H1 (cell line): Measurements from ENCODE around the gene LCE2D. TPM values are rescaled to one million over a fixed set of nuclear protein-coding genes. Genes with fewer than 3 reads are reported as not detected.

Experiments
- CTCF ChIA-PET: fragments of 300-600 bp; sonication (Branson Sonifier 250); formaldehyde crosslinking; loops from one replicate; lab custom pipeline; 2021; ENCODE audit not compliant: partially characterized antibody; lab: Charles Lee
- POLR2A ChIA-PET: fragments of 300-600 bp; sonication (Branson Sonifier 250); formaldehyde crosslinking; loops from one replicate; lab custom pipeline; 2021; ENCODE audit warnings: inconsistent platforms; ENCODE audit not compliant: partially characterized antibody; lab: Charles Lee
- DNase-seq, 2 experiments: peaks; one replicate each; pipeline versions ENCODE4 v3.0.0 to v3.0.0-alpha.2; 2010 to 2022; ENCODE audit warnings: low spot score in 2 of 2, low read depth in 1 of 2, mixed read lengths in 1 of 2
- FAIRE-seq: peaks from 2 replicates; lab custom pipeline; 2011; peaks lifted over from hg19 to GRCh38; lab: Jason Lieb, UNC
- H2AFZ ChIP-seq: 2 replicates; pipeline ENCODE4 v1.8.1; 2012; ENCODE audit warnings: low read length, inconsistent platforms
- H2AK5ac ChIP-seq: 2 replicates; pipeline ENCODE4 v1.6.1; 2013; ENCODE audit warnings: low read depth, low read length
- H2BK120ac ChIP-seq: replicated peaks from 2 replicates; pipeline ENCODE3; 2013; ENCODE audit warnings: low read depth, low read length, inconsistent platforms
- H2BK12ac ChIP-seq: 2 replicates; pipeline ENCODE4 v1.6.1; 2013; ENCODE audit warnings: low read depth, low read length
- H2BK15ac ChIP-seq: 2 replicates; pipeline ENCODE4 v1.6.1; 2013; ENCODE audit warnings: low read length
- H2BK20ac ChIP-seq: 2 replicates; pipeline ENCODE4 v1.6.1; 2013; ENCODE audit warnings: low read length
- H2BK5ac ChIP-seq: 2 replicates; pipeline ENCODE4 v1.6.1; 2013; ENCODE audit warnings: low read depth, low read length
- H3K14ac ChIP-seq: 2 replicates; pipeline ENCODE4 v1.6.1; 2013; ENCODE audit warnings: inconsistent platforms; ENCODE audit not compliant: insufficient read length
- H3K18ac ChIP-seq: 2 replicates; pipeline ENCODE4 v1.6.1; 2013; ENCODE audit warnings: low read length; ENCODE audit errors: extremely low read depth
- H3K23ac ChIP-seq: 2 replicates; pipeline ENCODE4 v1.6.1; 2013; ENCODE audit warnings: inconsistent platforms; ENCODE audit not compliant: insufficient read length
- H3K23me2 ChIP-seq: 2 replicates; pipeline ENCODE4 v1.6.1; 2013; ENCODE audit warnings: low read depth, low read length
- H3K27ac ChIP-seq: 2 replicates; pipeline ENCODE4 v1.6.1; 2011; ENCODE audit warnings: low read depth, low read length, inconsistent platforms
- H3K27me3 ChIP-seq, 4 experiments: replicated peaks in 1 of 4; 1 replicate in 1 of 4; 2 replicates in 3 of 4; pipeline versions ENCODE4 v1.6.1 to v1.8.1; 2011 to 2013; ENCODE audit warnings: low read length in 3 of 4, mild to moderate bottlenecking in 3 of 4, inconsistent platforms in 2 of 4, mixed read lengths in 2 of 4, moderate library complexity in 1 of 4; ENCODE audit not compliant: control insufficient read depth in 3 of 4, insufficient read depth in 3 of 4; ENCODE audit errors: extremely low read depth in 1 of 4
- H3K36me3 ChIP-seq, 4 experiments: 2 replicates each; pipeline versions ENCODE4 v1.6.1 to v1.8.1; 2011 to 2013; ENCODE audit warnings: mild to moderate bottlenecking in 4 of 4, low read length in 3 of 4, moderate library complexity in 2 of 4, control low read depth in 1 of 4, inconsistent platforms in 1 of 4; ENCODE audit not compliant: insufficient read depth in 4 of 4, control insufficient read depth in 2 of 4
- H3K4ac ChIP-seq: replicated peaks from 2 replicates; pipeline ENCODE3; 2013; ENCODE audit warnings: low read length, low read depth, mixed read lengths, inconsistent platforms; ENCODE audit not compliant: insufficient read length
- H3K4me1 ChIP-seq, 4 experiments: replicated peaks in 1 of 4; 1 replicate in 1 of 4; 2 replicates in 3 of 4; pipeline versions ENCODE4 v1.6.1 to v1.8.1; 2011 to 2013; ENCODE audit warnings: low read length in 3 of 4, inconsistent platforms in 2 of 4, mixed read lengths in 1 of 4; ENCODE audit not compliant: insufficient read depth in 4 of 4, control insufficient read depth in 3 of 4
- H3K4me2 ChIP-seq, 2 experiments: 2 replicates each; pipeline versions ENCODE4 v1.6.1 to v1.8.1; 2011 to 2013; ENCODE audit warnings: low read depth in 2 of 2, low read length in 2 of 2, control low read depth in 1 of 2, inconsistent platforms in 1 of 2, mild to moderate bottlenecking in 1 of 2; ENCODE audit not compliant: insufficient read depth in 1 of 2
- H3K4me3 ChIP-seq, 4 experiments: fragments of 200-600, 300-600 bp in 1 of 4; sonication (generic), shearing (Covaris generic), sonication (Bioruptor Twin) in 1 of 4; 2 replicates each; pipeline versions ENCODE4 v1.5.1 to v1.8.1; 2011 to 2016; ENCODE audit warnings: low read length in 4 of 4, low read depth in 3 of 4, control low read depth in 2 of 4, inconsistent platforms in 2 of 4, mild to moderate bottlenecking in 2 of 4, mixed read lengths in 1 of 4, moderate library complexity in 1 of 4; ENCODE audit not compliant: insufficient read depth in 2 of 4; ENCODE audit errors: extremely low read depth in 1 of 4
- H3K56ac ChIP-seq: replicated peaks from 2 replicates; pipeline ENCODE3; 2013; ENCODE audit warnings: low read depth, mild to moderate bottlenecking, mixed read lengths, low read length, inconsistent platforms; ENCODE audit not compliant: insufficient read length
- H3K79me1 ChIP-seq: 2 replicates; pipeline ENCODE4 v1.6.1; 2013; ENCODE audit warnings: low read depth, low read length, control low read depth
- H3K79me2 ChIP-seq, 2 experiments: 2 replicates each; pipeline versions ENCODE4 v1.6.1 to v1.8.1; 2012 to 2013; ENCODE audit warnings: low read length in 2 of 2, mild to moderate bottlenecking in 2 of 2, inconsistent platforms in 1 of 2; ENCODE audit not compliant: insufficient read depth in 2 of 2, control insufficient read depth in 1 of 2
- H3K9ac ChIP-seq, 4 experiments: replicated peaks in 1 of 4; 1 replicate in 1 of 4; 2 replicates in 3 of 4; pipeline versions ENCODE4 v1.6.1 to v1.8.1; 2011 to 2013; ENCODE audit warnings: low read depth in 3 of 4, low read length in 3 of 4, control low read depth in 2 of 4, mild to moderate bottlenecking in 2 of 4, moderate library complexity in 2 of 4, inconsistent platforms in 1 of 4; ENCODE audit errors: extremely low read depth in 1 of 4
- H3K9me3 ChIP-seq, 2 experiments: 2 replicates each; pipeline versions ENCODE4 v1.6.1 to v1.8.1; 2012 to 2013; ENCODE audit warnings: mild to moderate bottlenecking in 2 of 2, moderate library complexity in 2 of 2, control low read depth in 1 of 2, inconsistent platforms in 1 of 2, low read depth in 1 of 2, low read length in 1 of 2, mixed read lengths in 1 of 2; ENCODE audit not compliant: insufficient read depth in 2 of 2
- H4K20me1 ChIP-seq, 2 experiments: replicated peaks in 1 of 2; 2 replicates each; pipeline versions ENCODE3 to v1.8.1; 2011 to 2013; ENCODE audit warnings: inconsistent platforms in 2 of 2, low read length in 2 of 2, mild to moderate bottlenecking in 1 of 2; ENCODE audit not compliant: insufficient read depth in 2 of 2, control insufficient read depth in 1 of 2
- H4K5ac ChIP-seq: 2 replicates; pipeline ENCODE4 v1.6.1; 2013; ENCODE audit warnings: low read length, low read depth, mixed read lengths, inconsistent platforms; ENCODE audit not compliant: insufficient read length
- H4K8ac ChIP-seq: 2 replicates; pipeline ENCODE4 v1.8.0; 2013; ENCODE audit warnings: mild to moderate bottlenecking, moderate library complexity, low read length, inconsistent platforms; ENCODE audit not compliant: insufficient read depth; ENCODE audit errors: extremely low read depth
- H4K91ac ChIP-seq: replicated peaks from 2 replicates; pipeline ENCODE3; 2013; ENCODE audit warnings: low read length, mixed read lengths, inconsistent platforms; ENCODE audit not compliant: insufficient read length
- BCL11A ChIP-seq, 2 experiments: IDR thresholded peaks; one replicate each; pipeline ENCODE4 v1.6.1; 2011; ENCODE audit warnings: low read depth in 2 of 2, low read length in 2 of 2, mild to moderate bottlenecking in 2 of 2
- ZNF274 ChIP-seq: IDR thresholded peaks from 2 replicates; pipeline ENCODE4 v1.7.0; 2012; ENCODE audit warnings: low read length, borderline replicate concordance; ENCODE audit errors: extremely low read depth
- WGBS, 2 experiments: shearing (Covaris generic) in 1 of 2; methylation state at CpG; one replicate each; pipeline versions ENCODE4 v1.1.6 to v1.1.7; 2013 to 2015; ENCODE audit warnings: low lambda C conversion rate in 2 of 2, mixed read lengths in 2 of 2, inconsistent platforms in 1 of 2, low coverage in 1 of 2, missing lambda C conversion rate in 1 of 2; ENCODE audit not compliant: insufficient replicate concordance in 2 of 2, insufficient coverage in 1 of 2, insufficient read length in 1 of 2; ENCODE audit errors: extremely low coverage in 1 of 2, missing lambda C conversion rate in 1 of 2; 5-methylcytosine and 5-hydroxymethylcytosine counted together
- polyA plus RNA-seq, 7 experiments: library from polyadenylated mRNA; depleted of rRNA in 3 of 7; stranded (reverse) in 5 of 7; unstranded in 2 of 7; fragments of >200 nt in 5 of 7; fragments of 200-250 nt in 2 of 7; gene quantifications; 1 replicate in 5 of 7; 2 replicates in 1 of 7; 4 replicates in 1 of 7; pipeline versions ENCODE4 v1.2.1 to v1.2.3, GENCODE V29; 2011 to 2013; ENCODE audit warnings: missing spikeins in 2 of 7, mixed read lengths in 2 of 7
- total RNA-seq: library from RNA; stranded (reverse); fragmentation: NEBNext Ultra II Directional; extraction: Animal tissue kit (Norgen Biotek cat#: 25700); gene quantifications from 2 replicates; pipeline ENCODE4 v1.2.1, GENCODE V29; 2021

Gene LCE2D
- total and polyA plus RNA-seq, 2 of the 8 experiments (the other 6 are each of a cell fraction or from before 2014, with no cell fraction given): not detected

GRCh38 chr1:152673016-152673415 lies 9.8 kb downstream of the LCE2D start:
- H3K79me1 ChIP-seq: no peaks in the 10 kb centered on the region
- no peak overlapping the region for H3K4ac ChIP-seq
- no peak overlapping the region for H3K23ac ChIP-seq
- no peak overlapping the region for H2AK5ac ChIP-seq
- peaks cover 67 to 81% of the 10 kb centered on the region in 2 experiments for H3K9me3 ChIP-seq
- H3K27ac ChIP-seq: no peak overlapping the region
- H4K20me1 ChIP-seq: no peaks in the 10 kb centered on the region
- 34% methylated on average over 2 of the region's 2 CpGs; no CpG with 5 or more reads in 1 of the 2 experiments for WGBS, 2 experiments
- no peak overlapping the region for H3K56ac ChIP-seq
- H3K23me2 ChIP-seq: no peaks in the 10 kb centered on the region; the same call in 1 of the 2 replicates
- ChIA-PET CTCF (no interaction called here), POLR2A (no interaction called here)
- no peaks in the 10 kb centered on the region for H3K27me3 ChIP-seq
- DNase-seq (no peak), FAIRE-seq (no peak)
- H2BK12ac ChIP-seq: no peak overlapping the region
- no peak overlapping the region for H2BK5ac ChIP-seq
- no peak overlapping the region for H3K4me2 ChIP-seq
- H3K36me3 ChIP-seq: no peaks in the 10 kb centered on the region
- H2AFZ ChIP-seq: no peak overlapping the region
- no peak overlapping the region for H2BK15ac ChIP-seq
- H4K8ac ChIP-seq: no peak overlapping the region
- H2BK120ac ChIP-seq: no peak overlapping the region
- no peak overlapping the region for H3K14ac ChIP-seq
- H4K91ac ChIP-seq: no peak overlapping the region
- H3K4me1 ChIP-seq: no peaks in the 10 kb centered on the region
- no peak overlapping the region for H3K9ac ChIP-seq
- H3K18ac ChIP-seq: no peak overlapping the region
- H4K5ac ChIP-seq: no peak overlapping the region
- no peak overlapping the region for H2BK20ac ChIP-seq
- H3K4me3 ChIP-seq: no peak overlapping the region
- H3K79me2 ChIP-seq: no peaks in the 10 kb centered on the region
- no peak for TF ChIP-seq ZNF274
- no peak for TF ChIP-seq BCL11A (IDR thresholded peaks at IDR 0.05; ENCODE audit: low read depth in 2 of 2, low read length in 2 of 2)
